Stimulated activated naive B cell treated with anti-CD40 and anti-IgM and Interleukin-4, amounts not matched to agents 10 μg/mL and 1 μg/mL and 100 μg/mL, for 72 hours (primary cell): ENCODE measurements around the gene LTA4H.
"Not testable (repeated sequence)": the region's sequence is repeated elsewhere in the genome, so short reads cannot be mapped to it uniquely, and the experiment has no call there.

Source experiments
- ATAC-seq, 2 donors: fragments of 150-1000 bp; cut with Tn5 transposase; replicated peaks; 2 replicates each; pipeline ENCODE4 v1.10.0; 2021; ENCODE audit warnings: moderate library complexity in 1 of 2
- DNase-seq: peaks from one replicate; pipeline ENCODE4 v3.0.0; 2021
- H3K27ac Mint-ChIP-seq: one replicate; pipeline ENCODE4 v1.8.0; 2022; ENCODE audit warnings: mild to moderate bottlenecking, mixed read lengths
- H3K27me3 Mint-ChIP-seq, 2 donors: one replicate each; pipeline ENCODE4 v1.8.0; 2022; ENCODE audit warnings: mixed read lengths in 2 of 2
- H3K36me3 Mint-ChIP-seq, 2 donors: one replicate each; pipeline ENCODE4 v1.8.0; 2022; ENCODE audit warnings: mixed read lengths in 2 of 2, mild to moderate bottlenecking in 1 of 2
- H3K4me1 Mint-ChIP-seq, 2 donors: one replicate each; pipeline ENCODE4 v1.8.0; 2022; ENCODE audit warnings: mixed read lengths in 2 of 2, mild to moderate bottlenecking in 1 of 2
- H3K4me3 Mint-ChIP-seq, 2 donors: one replicate each; pipeline ENCODE4 v1.8.0; 2022; ENCODE audit warnings: mild to moderate bottlenecking in 2 of 2, mixed read lengths in 2 of 2, moderate library complexity in 1 of 2
- H3K9me3 Mint-ChIP-seq, 2 donors: one replicate each; pipeline ENCODE4 v1.8.0; 2022; ENCODE audit warnings: mixed read lengths in 2 of 2, mild to moderate bottlenecking in 1 of 2

LTA4H gene

GRCh38 chr12:96065776-96066175 lies 30.4 kb upstream of the LTA4H start:
- not testable (repeated sequence) for ATAC-seq, H3K36me3 Mint-ChIP-seq, H3K9me3 Mint-ChIP-seq

GRCh38 chr12:96064966-96065365 lies 29.6 kb upstream of the LTA4H start:
- Mint-ChIP-seq H3K4me1 (peaks cover 25 to 29% of the 10 kb centered on the region in 2 donors), H3K4me3 (no peak overlapping the region), H3K27me3 (no peaks in the 10 kb centered on the region), H3K36me3 (no peaks in the 10 kb centered on the region), H3K9me3 (peaks cover 2 to 3% of the 10 kb centered on the region in 2 donors), H3K27ac (no peak overlapping the region)
- DNase-seq (no peak), ATAC-seq (no peak)

More at GRCh38 chr12:96065776-96066175, 30.4 kb upstream of the LTA4H start:
- not testable (repeated sequence) for H3K27me3 Mint-ChIP-seq, H3K27ac Mint-ChIP-seq, DNase-seq, H3K4me3 Mint-ChIP-seq
- peaks cover 28 to 34% of the 10 kb centered on the region in 2 donors for H3K4me1 Mint-ChIP-seq

GRCh38 chr12:96064271-96064670 lies 28.9 kb upstream of the LTA4H start:
- no peaks in the 10 kb centered on the region for H3K27me3 Mint-ChIP-seq
- H3K27ac Mint-ChIP-seq, result no peak overlapping the region
- DNase-seq (no peak), ATAC-seq (no peak)
- H3K4me3 Mint-ChIP-seq, result no peak overlapping the region
- H3K4me1 Mint-ChIP-seq, result peaks cover 25 to 29% of the 10 kb centered on the region in 2 donors
- H3K9me3 Mint-ChIP-seq, result peaks cover 2 to 3% of the 10 kb centered on the region in 2 donors
- no peaks in the 10 kb centered on the region for H3K36me3 Mint-ChIP-seq

- Mint-ChIP-seq H3K27ac (peak overlapping the region; percentile 80), H3K27me3 (no peaks in the 10 kb centered on the region), H3K9me3 (peaks cover 2 to 3% of the 10 kb centered on the region in 2 donors), H3K36me3 (no peaks in the 10 kb centered on the region), H3K4me3 (peak overlapping the region in 1 of 2 donors; percentile 61), H3K4me1 (peaks cover 25 to 29% of the 10 kb centered on the region in 2 donors)
- DNase-seq (no peak), ATAC-seq (no peak)
Observed at GRCh38 chr12:96063046-96063445, 27.7 kb upstream of the LTA4H start.

DNA sequence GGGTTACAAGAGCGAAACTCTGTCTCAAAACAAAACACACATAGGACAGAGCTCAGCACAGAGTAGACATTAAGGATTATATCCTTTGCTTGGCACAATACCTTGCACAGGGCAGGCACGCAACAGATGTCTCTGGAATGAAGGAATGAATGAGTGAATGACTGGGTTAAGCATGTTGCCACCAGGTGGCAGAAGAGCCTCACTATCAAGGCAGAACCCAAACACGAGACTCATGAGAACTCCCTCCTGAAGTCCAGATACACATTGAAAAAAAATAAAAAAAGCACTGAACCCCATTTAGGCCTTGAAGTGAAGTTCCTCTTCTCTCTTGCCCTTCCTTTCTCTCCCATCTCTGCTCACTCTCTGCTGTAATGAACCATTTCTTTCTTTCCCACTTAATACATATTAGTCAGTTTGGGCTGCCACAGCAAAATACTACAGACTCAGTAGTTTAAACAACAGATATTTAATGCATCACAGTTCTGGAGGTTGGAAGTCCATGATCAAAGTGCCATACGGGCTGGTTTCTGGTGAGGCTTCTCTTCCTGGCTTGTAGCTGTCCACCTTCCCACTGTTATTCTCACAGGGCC lies 26.6 kb upstream of the LTA4H start:
- peaks cover 4 to 6% of the 10 kb centered on the region in 2 donors for H3K9me3 Mint-ChIP-seq
- peaks cover 25 to 29% of the 10 kb centered on the region in 2 donors for H3K4me1 Mint-ChIP-seq
- H3K36me3 Mint-ChIP-seq, result peaks cover 0 to 3% of the 10 kb centered on the region in 2 donors
- ATAC-seq, result peak; percentile 95 to 98
- no peak overlapping the region for H3K4me3 Mint-ChIP-seq
- no peak overlapping the region for H3K27ac Mint-ChIP-seq
- peak; percentile 71 for DNase-seq
- H3K27me3 Mint-ChIP-seq, result no peaks in the 10 kb centered on the region

GRCh38 chr12:96061323-96061722 lies 25.9 kb upstream of the LTA4H start:
- DNase-seq (no peak), ATAC-seq (no peak)
- Mint-ChIP-seq H3K9me3 (peaks cover 4 to 7% of the 10 kb centered on the region in 2 donors), H3K27ac (no peak overlapping the region), H3K4me3 (no peak overlapping the region), H3K4me1 (peaks cover 25 to 29% of the 10 kb centered on the region in 2 donors), H3K27me3 (no peaks in the 10 kb centered on the region), H3K36me3 (peaks cover 0 to 4% of the 10 kb centered on the region in 2 donors)

- peaks cover 25 to 29% of the 10 kb centered on the region in 2 donors for H3K4me1 Mint-ChIP-seq
- no peak for ATAC-seq
- H3K9me3 Mint-ChIP-seq, result peaks cover 5 to 7% of the 10 kb centered on the region in 2 donors
- no peak overlapping the region for H3K4me3 Mint-ChIP-seq
- peaks cover 0 to 4% of the 10 kb centered on the region in 2 donors for H3K36me3 Mint-ChIP-seq
- no peak overlapping the region for H3K27ac Mint-ChIP-seq
- DNase-seq, result no peak
- no peaks in the 10 kb centered on the region for H3K27me3 Mint-ChIP-seq
Observed at GRCh38 chr12:96060041-96060440, 24.7 kb upstream of the LTA4H start.

- H3K4me3 Mint-ChIP-seq, result no peak overlapping the region
- ATAC-seq (no peak), DNase-seq (no peak)
- H3K27me3 Mint-ChIP-seq, result no peaks in the 10 kb centered on the region
- H3K9me3 Mint-ChIP-seq, result peaks cover 5 to 6% of the 10 kb centered on the region in 2 donors
- H3K4me1 Mint-ChIP-seq, result peaks cover 14 to 21% of the 10 kb centered on the region in 2 donors
- no peak overlapping the region for H3K27ac Mint-ChIP-seq
- H3K36me3 Mint-ChIP-seq, result peaks cover 0 to 4% of the 10 kb centered on the region in 2 donors
Observed at GRCh38 chr12:96057986-96058553, 22.7 kb upstream of the LTA4H start.

DNA sequence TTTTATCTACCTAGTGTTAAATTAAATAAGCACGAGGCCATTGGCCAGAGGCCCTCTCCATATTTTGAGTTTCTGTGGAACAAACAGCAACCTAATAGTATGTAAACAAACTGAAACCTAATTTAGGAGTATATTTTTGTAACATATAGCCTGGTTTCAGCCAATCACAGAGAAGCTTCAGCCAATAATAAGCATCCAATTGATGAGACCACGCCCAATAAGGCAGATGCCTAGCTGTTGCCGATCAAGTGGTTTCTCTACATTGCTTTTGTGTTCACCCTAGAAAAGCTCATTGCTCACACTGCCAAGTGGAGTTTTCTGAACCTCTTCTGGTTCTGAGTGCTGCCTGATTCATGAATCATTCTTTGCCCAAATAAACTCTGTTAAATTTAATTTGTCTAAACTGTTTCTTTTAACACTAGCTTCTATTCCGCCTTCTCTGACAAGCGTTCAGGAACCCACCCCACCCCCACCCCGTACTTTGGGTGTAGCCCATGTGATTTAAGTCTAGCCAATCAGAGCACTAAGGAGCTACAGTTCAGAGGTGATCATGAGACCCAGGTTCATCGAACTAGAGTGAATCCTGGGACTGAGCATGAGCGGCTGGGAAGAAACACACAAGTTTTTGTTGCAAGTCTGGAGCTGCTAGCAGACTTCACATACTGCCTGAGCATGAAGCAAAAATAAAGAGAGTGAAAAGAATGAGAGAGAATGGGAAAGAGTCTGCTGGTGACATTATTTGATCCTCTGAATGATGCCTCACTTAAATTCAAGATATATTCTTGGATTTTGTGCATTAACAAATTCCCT lies 21.5 kb upstream of the LTA4H start:
- ATAC-seq, result no peak
- Mint-ChIP-seq H3K36me3 (peaks cover 0 to 4% of the 10 kb centered on the region in 2 donors), H3K9me3 (peaks cover 3 to 4% of the 10 kb centered on the region in 2 donors), H3K27ac (no peak overlapping the region), H3K27me3 (no peaks in the 10 kb centered on the region), H3K4me1 (peaks cover 8 to 14% of the 10 kb centered on the region in 2 donors), H3K4me3 (no peak overlapping the region)
- no peak for DNase-seq

DNA sequence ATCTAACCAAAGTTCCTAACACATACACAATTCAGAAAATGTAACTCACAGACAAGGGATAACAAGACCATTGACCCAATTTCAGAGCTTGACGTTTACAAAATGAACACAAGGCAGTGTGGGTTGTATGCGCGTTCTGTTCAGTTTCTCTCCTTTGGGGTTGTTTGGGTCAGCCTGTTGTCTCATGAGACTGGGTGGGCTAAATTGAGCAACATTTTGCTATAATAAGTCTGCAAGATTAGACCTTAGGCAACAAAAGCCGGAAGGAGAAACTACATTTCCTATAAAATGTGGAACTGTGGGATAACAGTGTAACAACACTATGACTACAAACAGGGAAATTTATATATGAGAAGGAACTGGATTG lies 18.8 kb upstream of the LTA4H start:
- peaks cover 10 to 14% of the 10 kb centered on the region in 2 donors for H3K4me1 Mint-ChIP-seq
- H3K36me3 Mint-ChIP-seq, result peaks cover 0 to 4% of the 10 kb centered on the region in 2 donors

DNA sequence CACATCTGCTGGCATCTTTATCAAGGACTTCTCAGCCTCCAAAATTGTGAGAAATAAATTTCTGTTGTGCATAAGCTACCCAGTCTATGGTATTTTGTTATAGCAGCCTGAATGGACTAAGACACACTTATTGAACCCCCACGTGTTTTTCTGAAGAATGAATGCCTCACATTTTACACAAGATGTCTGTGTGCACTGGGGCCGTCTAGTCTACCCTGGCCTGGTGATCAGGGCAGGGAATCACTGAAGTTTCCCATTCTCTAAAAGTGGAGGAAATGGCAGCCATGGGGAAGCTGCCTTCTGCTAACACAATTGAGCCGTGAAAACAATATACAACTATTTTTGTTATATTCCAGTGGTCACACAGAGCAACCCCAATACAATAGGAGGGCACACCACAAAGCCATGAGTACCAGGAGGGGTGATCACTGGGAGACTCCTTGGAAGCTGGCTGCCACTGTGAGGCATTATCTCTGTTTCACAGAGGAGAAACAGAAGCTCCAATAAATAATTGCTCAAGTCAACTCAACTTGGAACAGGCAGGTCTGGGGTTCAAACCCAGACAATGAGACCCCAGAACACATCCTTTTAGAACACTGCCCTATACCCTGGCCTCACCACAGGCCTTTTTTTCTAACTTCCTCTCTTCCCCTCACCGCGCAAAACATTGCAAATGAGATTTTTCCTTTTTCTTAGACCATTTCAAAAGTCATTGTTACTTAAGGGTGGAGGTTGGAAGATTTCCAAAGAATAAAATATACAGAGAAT lies 18.3 kb upstream of the LTA4H start:
- H3K36me3 Mint-ChIP-seq, result peaks cover 0 to 4% of the 10 kb centered on the region in 2 donors
- H3K4me3 Mint-ChIP-seq, result no peak overlapping the region
- H3K9me3 Mint-ChIP-seq, result peaks cover 3 to 7% of the 10 kb centered on the region in 2 donors
- H3K27me3 Mint-ChIP-seq, result no peaks in the 10 kb centered on the region
- H3K27ac Mint-ChIP-seq, result no peak overlapping the region
- ATAC-seq (no peak), DNase-seq (no peak)
- peaks cover 10 to 20% of the 10 kb centered on the region in 2 donors for H3K4me1 Mint-ChIP-seq

More for the DNA sequence above, 18.8 kb upstream of the LTA4H start:
- H3K27ac Mint-ChIP-seq, result no peak overlapping the region
- H3K9me3 Mint-ChIP-seq, result peaks cover 3 to 7% of the 10 kb centered on the region in 2 donors
- ATAC-seq (no peak), DNase-seq (no peak)
- no peaks in the 10 kb centered on the region for H3K27me3 Mint-ChIP-seq
- no peak overlapping the region for H3K4me3 Mint-ChIP-seq

DNA sequence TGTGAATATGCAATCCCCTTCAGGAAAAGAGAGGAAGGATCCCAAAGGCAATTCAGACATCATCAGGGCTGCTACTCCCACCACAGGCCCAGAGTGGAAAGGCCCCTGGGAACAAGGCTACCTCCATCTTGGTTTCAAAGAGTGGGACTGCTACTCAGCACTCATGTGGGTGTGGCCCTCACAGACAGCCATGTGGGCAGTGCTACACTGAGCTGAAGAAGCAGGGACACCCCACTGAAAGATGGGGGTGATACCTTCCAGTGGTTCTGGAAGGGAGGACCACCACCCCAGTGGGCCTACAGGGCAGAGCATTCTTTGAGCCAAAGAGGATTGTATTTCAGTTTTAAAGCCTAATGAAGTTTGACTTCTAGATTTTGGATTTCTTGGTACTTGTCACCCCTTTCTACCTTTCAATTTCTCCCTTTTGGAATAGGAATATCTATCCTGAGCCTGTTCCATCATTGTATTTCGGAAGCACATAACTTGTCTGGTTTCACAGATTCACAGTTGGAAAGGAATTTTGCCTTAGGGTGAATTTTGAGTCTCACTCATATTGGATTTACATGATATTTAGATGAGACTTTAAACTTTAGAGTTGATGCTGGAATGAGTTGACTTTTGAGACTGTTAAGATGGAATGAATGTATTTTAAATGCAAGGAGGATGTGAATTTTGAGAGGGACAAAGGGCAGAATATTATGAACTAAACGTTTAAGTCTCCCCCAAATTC lies 16.5 kb upstream of the LTA4H start:
- no peak for ATAC-seq
- no peak for DNase-seq
- Mint-ChIP-seq H3K27ac (no peak overlapping the region), H3K4me3 (no peak overlapping the region), H3K36me3 (peaks cover 0 to under 1% of the 10 kb centered on the region in 2 donors), H3K27me3 (no peaks in the 10 kb centered on the region), H3K9me3 (peaks cover 1 to 4% of the 10 kb centered on the region in 2 donors), H3K4me1 (peaks cover 25 to 37% of the 10 kb centered on the region in 2 donors)

DNA sequence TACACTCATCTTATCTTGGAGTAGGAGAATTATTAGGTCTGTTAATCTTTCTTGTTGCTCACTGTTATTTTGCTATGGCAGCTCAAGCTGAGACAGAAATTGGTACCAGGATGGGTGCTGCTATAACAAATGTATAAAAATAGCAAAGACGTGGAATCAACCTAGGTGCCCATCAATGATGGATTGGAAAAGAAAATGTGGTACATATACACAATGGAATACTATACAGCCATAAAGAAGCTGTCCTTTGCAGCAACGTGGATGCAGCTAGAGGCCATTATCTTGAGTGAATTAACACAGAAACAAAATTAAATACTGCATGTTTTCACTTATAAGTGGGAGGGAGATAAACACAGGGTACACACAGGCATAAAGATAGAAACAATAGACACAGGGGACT lies 14.8 kb upstream of the LTA4H start:
- DNase-seq (no peak), ATAC-seq (no peak)
- Mint-ChIP-seq H3K36me3 (no peaks in the 10 kb centered on the region), H3K9me3 (peaks cover 0 to 3% of the 10 kb centered on the region in 2 donors), H3K4me1 (peaks cover 35 to 55% of the 10 kb centered on the region in 2 donors), H3K4me3 (no peak overlapping the region), H3K27me3 (no peaks in the 10 kb centered on the region), H3K27ac (no peak overlapping the region)
